ENCODE data around the gene KAT8.

The KAT8 gene

DNA sequence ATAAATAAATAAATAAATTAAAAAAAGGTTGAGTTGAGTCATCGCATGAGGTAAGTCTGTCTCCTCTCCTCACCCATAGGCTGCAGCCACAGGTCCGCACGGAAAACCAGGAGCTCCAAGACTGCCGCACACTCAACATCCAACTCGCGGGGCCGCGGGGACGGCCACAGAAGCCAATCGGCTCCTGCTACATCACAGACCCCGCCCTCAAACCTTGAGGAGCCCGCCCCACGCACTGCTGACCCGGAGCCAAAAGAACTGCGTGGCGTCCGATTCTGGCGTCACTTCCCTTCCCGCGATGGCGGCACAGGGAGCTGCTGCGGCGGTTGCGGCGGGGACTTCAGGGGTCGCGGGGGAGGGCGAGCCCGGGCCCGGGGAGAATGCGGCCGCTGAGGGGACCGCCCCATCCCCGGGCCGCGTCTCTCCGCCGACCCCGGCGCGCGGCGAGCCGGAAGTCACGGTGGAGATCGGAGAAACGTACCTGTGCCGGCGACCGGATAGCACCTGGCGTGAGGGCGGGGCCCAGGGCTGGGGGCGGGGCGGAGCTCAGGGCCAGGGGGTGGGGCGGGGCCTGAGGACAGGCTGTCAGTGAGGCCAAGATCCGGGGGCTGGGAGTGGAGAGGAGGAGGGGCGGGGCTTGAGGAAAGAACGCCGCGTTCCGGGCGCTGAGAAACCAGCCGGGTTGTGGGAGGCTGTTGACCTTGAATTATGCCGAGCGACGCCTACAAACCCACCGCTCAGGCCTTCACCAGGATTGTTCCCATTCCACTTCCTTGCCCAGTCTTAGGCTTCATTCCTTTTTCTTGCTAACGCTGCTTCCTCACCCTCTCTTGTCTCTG is at the start of gene KAT8:
KAT8 (plus strand) TSS at position 281 of the 839 bp plus-strand sequence; CDS start at position 299, 18 bp downstream.
- peak; percentile 89 to 91 (median 91) for DNase-seq (ENCODE audit: low read depth in 3 of 3, low spot score in 1 of 3)

DNA sequence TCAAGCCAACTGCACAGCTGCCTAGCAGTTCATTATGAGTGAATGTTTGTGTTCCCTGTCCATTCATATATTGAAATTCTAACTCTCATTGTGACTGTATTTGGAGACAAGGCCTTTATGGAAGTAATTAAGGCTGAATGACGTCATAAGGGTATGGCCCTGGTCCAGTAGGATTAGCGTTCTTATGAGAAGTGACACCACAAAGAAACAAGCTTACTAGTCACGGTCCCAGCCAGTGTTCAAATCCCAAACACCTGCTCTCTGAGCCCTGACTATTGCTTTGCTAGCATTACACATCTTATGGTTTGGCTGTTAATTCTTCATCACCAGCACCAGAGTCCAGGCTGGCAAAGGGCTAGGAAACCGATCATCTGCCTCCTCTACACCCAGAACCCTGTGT is 45.6 kb upstream of the KAT8 start:
- no peak for DNase-seq (ENCODE audit: low read depth in 3 of 3, low spot score in 1 of 3)

DNA sequence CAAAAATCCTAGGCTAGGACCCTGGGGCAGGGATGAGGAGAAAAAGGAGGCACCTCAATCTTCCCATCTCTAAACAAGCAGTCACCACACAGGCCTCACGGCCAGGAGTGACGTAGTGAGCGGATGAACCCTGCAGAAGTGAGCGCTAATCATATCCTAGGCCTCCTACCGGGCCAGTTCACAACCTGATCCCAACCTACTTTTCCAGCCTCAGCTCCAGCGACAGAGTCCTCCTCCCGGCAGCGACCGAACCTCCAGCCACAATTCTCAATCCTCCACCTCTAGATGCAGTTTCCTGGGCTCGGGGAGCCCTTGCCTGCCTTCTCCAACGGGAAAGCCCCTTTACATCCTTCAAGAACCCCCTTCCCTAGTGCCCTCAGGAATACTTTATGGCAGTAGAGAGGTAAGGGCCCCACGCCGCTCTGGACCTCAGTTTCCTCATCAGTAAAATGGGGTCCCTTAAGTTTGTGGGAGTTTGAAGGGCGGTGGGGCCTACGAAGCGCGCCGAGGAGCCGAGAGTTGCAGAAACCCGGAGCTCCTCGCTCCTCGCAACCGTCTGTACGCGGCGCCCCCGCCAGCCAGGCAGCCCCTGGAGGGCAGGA is 44.8 kb upstream of the KAT8 start:
- no peak for DNase-seq (ENCODE audit: low read depth in 3 of 3, low spot score in 1 of 3)

DNA sequence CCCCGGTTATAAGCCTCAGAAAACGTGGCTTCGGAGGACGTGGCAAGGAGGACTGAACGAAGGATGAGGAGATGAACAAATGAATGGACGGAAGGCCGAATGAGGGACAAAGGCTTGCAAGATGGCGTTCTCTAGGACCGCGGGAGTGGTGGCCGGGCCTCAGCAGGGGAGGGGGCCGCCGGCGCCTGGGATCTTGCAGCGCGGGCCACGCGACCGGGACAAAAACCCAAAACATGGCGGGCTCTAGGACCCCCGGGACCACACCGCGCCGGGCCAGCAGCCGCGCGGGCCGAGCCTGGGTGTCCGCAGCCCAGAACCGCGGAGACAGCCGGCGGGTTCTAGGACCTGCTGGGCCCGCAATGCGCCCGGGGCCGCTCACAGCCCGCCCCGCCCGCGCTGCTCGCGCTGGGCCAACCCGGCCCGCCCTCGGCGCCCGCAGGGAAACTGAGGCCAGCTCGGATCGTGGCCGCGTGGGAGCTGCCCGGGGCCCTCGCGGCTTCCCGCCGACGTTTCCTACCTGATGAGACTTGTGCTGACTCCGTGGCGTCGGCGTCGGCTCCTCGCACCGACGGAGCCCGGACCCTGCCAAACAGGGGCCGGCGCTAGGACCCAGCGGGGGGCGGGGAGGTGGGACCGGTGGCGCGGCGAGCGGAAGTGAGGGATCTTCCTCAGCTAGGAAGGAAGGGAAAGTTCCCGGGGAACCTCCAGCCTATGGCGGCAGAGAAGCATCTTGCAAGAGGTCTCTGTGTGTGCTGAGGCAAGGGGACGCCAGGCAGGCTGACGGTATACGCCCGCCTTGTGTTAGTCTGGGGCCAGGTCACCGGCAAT is 44.1 kb upstream of the KAT8 start:
- peak; percentile 56 to 85 (median 59) for DNase-seq (ENCODE audit: low read depth in 3 of 3, low spot score in 1 of 3)

DNA sequence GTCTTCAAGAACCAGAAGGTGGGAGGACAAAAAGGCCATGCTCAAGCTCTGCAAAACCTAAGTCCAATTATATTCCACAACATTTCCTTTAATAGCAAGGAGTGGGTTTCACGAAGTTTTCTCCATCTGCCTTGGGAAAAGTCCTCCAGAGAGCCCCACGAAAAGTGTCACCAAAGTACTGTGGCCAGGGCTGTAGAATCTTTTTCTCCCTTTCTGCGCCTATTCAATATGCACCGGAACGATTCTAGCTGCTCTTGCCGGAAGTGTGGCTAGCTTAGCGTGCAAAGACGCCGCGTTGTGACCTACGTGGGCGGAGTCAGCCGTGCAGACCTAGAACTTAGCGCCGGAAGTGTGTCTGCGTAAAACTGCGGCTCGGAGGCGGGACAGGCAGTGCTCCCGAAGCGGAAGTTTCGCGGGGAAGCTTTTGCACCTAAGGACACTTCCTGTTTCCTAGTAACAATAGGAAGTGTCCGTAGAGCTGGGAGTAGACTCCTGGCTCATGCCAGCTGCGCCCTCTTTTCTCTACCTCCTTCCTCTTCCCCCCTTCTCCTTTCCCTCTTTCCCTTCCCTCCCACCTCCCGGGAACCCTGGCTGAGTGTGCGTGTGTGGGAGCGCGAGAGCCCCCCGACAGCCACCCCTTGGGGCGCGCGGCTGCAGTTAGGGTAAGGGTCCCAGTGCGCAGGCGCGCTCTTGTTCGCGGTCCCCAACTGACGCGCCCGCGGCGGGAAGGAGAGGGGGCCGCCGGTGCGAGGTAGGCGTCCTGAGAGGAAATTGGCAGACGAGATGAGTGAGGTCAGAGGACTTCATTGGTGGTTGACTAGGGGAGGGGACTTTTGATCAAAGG is 43.3 kb upstream of the KAT8 start, which contains the start of the genes ZNF646 and ZNF668:
ZNF646 (plus strand) TSS at position 453 of the 844 bp plus-strand sequence. CDS start 1,903 bp downstream, outside the sequence.
ZNF668 (minus strand) TSS at position 271 of the 844 bp plus-strand sequence. CDS start 9,781 bp downstream, outside the sequence.
- DNase-seq (ENCODE audit: low read depth in 3 of 3, low spot score in 1 of 3) = peak; percentile 87 to 94 (median 93)

DNA sequence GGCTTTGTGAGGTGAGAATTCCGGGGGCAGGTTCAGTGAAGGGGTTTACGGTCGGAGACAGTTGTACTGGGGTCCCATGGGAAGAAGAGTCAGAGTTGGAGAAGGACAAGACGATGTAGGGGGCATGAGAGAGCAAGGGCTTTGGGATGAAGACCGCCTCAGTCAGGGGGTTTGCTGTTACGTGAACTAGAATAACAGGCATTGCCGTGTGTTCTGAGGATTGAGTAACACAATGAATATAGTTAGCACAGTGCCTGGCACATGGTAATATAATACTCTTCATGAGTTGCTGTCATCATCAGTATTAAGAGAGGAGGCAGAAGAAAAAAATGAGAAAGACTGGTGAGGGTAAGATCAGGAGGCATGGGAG is 42.7 kb upstream of the KAT8 start:
- DNase-seq (ENCODE audit: low read depth in 3 of 3, low spot score in 1 of 3) = no peak

DNA sequence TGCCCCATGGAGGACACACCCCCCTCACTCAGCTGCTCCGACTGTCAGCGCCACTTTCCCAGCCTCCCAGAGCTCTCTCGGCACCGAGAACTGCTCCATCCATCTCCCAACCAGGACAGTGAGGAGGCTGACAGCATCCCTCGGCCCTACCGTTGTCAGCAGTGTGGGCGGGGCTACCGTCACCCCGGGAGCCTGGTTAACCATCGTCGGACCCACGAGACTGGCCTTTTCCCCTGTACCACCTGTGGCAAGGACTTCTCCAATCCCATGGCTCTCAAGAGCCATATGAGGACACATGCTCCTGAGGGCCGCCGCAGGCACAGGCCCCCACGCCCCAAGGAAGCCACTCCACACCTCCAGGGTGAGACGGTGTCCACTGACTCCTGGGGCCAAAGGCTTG is 41.1 kb upstream of the KAT8 start:
- DNase-seq (ENCODE audit: low read depth in 3 of 3, low spot score in 1 of 3) = no peak

DNA sequence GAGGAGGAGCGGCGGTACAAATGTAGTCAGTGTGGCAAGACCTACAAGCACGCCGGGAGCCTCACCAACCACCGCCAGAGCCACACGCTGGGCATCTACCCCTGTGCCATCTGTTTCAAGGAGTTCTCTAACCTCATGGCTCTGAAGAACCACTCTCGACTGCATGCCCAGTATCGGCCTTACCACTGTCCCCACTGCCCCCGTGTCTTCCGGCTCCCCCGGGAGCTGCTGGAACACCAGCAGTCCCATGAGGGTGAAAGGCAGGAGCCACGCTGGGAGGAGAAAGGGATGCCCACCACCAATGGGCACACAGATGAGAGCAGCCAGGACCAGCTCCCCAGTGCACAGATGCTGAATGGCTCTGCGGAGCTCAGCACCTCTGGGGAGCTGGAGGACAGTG is 40.4 kb upstream of the KAT8 start:
- no peak for DNase-seq (ENCODE audit: low read depth in 3 of 3, low spot score in 1 of 3)

DNA sequence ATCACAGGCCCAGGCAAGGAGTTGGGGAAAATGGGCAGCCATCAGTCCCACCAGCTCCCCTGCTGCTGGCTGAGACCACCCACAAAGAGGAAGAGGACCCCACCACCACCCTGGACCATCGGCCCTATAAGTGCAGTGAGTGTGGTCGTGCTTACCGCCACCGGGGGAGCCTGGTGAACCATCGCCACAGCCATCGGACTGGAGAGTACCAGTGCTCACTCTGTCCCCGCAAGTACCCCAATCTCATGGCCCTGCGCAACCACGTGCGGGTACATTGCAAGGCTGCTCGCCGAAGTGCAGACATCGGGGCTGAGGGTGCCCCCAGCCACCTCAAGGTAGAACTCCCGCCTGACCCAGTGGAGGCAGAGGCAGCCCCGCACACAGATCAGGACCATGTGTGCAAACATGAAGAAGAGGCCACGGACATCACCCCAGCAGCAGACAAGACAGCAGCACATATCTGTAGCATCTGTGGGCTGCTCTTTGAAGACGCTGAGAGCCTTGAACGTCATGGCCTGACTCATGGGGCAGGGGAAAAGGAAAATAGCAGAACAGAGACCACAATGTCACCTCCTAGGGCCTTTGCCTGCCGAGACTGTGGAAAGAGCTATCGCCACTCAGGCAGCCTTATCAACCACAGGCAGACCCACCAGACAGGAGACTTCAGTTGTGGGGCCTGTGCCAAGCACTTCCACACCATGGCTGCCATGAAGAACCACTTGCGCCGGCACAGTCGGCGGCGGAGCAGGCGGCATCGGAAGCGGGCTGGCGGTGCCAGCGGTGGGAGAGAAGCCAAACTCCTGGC is 39.7 kb upstream of the KAT8 start:
- DNase-seq (ENCODE audit: low read depth in 3 of 3, low spot score in 1 of 3) = no peak

DNA sequence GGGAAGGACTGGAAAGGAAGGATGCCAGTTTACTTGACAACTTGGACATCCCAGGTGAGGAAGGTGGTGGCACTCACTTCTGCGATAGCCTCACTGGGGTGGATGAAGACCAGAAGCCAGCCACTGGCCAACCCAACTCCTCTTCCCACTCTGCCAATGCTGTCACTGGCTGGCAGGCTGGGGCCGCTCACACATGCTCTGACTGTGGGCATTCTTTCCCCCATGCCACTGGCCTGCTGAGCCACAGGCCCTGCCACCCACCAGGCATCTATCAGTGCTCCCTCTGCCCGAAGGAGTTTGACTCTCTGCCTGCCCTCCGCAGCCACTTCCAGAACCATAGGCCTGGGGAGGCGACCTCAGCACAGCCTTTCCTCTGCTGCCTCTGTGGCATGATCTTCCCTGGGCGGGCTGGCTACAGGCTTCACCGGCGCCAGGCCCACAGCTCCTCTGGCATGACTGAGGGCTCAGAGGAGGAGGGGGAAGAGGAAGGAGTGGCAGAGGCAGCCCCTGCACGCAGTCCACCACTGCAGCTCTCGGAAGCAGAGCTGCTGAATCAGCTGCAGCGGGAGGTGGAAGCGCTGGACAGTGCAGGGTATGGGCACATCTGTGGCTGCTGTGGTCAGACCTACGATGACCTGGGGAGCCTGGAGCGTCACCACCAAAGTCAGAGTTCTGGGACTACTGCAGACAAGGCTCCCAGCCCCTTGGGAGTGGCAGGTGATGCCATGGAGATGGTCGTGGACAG is 38.7 kb upstream of the KAT8 start:
- DNase-seq (ENCODE audit: low read depth in 3 of 3, low spot score in 1 of 3) = no peak

DNA sequence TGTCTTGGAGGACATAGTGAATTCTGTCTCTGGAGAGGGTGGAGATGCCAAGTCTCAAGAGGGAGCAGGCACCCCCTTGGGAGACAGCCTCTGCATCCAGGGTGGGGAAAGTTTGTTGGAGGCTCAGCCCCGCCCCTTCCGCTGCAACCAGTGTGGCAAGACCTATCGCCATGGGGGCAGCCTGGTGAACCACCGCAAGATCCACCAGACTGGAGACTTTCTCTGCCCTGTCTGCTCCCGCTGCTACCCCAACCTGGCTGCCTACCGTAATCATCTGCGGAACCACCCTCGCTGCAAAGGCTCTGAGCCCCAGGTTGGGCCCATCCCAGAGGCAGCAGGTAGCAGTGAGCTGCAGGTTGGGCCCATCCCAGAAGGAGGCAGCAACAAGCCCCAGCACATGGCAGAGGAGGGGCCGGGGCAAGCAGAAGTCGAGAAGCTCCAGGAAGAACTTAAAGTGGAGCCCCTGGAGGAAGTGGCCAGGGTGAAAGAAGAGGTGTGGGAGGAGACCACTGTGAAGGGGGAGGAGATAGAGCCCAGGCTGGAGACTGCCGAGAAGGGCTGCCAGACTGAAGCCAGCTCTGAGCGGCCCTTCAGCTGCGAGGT is 38.0 kb upstream of the KAT8 start:
- DNase-seq (ENCODE audit: low read depth in 3 of 3, low spot score in 1 of 3) = no peak

DNA sequence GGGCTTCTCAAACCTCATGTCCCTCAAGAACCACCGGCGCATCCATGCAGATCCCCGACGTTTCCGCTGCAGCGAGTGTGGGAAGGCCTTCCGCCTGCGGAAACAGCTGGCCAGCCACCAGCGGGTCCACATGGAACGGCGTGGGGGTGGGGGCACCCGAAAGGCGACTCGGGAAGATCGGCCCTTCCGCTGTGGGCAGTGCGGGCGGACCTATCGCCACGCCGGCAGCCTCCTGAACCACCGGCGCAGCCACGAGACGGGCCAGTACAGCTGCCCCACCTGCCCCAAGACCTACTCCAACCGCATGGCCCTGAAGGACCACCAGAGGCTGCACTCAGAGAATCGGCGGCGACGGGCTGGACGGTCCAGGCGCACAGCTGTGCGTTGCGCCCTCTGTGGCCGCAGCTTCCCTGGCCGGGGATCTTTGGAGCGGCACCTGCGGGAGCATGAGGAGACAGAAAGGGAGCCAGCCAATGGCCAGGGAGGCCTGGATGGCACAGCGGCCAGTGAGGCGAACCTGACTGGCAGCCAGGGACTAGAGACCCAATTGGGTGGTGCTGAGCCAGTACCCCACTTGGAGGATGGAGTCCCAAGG is 37.3 kb upstream of the KAT8 start:
- no peak for DNase-seq (ENCODE audit: low read depth in 3 of 3, low spot score in 1 of 3)

DNA sequence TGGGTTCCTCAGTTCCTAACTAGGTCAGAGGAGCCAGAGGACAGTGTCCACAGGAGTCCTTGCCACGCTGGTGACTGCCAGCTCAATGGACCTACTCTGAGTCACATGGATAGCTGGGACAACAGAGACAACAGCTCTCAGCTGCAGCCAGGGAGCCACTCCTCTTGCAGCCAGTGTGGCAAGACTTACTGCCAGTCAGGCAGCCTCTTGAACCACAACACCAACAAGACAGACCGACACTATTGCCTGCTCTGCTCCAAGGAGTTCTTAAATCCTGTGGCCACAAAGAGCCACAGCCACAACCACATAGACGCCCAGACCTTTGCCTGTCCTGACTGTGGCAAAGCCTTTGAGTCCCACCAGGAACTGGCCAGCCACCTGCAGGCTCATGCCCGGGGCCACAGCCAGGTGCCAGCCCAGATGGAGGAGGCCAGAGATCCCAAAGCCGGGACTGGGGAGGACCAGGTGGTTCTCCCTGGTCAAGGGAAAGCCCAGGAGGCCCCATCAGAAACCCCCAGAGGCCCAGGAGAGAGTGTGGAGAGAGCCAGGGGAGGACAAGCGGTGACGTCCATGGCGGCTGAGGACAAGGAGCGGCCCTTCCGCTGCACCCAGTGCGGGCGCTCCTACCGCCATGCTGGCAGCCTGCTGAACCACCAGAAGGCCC is 36.6 kb upstream of the KAT8 start:
- no peak for DNase-seq (ENCODE audit: low read depth in 3 of 3, low spot score in 1 of 3)

DNA sequence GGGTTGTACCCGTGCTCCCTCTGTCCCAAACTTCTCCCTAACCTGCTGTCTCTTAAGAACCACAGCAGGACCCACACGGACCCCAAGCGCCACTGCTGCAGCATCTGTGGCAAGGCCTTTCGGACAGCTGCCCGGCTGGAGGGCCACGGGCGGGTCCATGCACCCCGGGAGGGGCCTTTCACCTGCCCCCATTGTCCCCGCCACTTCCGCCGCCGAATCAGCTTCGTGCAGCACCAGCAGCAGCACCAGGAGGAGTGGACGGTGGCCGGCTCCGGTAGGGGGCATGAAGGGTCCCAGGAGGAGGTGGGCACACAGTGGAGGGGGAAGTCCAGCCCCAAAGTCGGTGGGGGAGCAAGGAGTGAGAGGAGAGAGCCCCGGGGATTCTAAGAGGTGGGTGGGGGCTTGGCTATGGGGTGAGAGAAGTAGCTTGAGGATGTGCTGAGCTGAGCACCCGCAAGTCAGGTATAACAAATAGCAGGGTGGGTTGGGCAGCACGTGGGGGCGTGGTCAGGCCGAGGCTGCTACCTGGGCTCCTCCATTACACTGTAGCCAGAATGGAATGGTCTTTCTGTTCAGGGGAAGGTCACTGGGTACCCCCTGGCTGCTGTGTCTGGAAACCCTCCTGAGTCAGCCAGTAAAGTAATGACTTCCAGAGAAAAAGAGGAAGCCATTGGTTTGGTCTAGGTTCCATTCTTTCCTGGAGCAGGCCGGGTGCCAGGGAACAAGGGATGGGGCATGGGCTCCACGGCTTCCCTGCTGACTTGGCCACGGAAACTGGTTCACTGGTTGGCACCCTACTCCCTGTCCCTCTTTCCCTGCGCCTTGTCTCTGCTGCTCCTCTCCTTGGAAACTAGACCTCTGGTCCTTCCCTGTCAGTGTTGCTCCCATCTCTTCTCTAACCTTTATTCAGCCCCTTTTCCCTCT is 35.8 kb upstream of the KAT8 start:
- no peak for DNase-seq (ENCODE audit: low read depth in 3 of 3, low spot score in 1 of 3)

DNA sequence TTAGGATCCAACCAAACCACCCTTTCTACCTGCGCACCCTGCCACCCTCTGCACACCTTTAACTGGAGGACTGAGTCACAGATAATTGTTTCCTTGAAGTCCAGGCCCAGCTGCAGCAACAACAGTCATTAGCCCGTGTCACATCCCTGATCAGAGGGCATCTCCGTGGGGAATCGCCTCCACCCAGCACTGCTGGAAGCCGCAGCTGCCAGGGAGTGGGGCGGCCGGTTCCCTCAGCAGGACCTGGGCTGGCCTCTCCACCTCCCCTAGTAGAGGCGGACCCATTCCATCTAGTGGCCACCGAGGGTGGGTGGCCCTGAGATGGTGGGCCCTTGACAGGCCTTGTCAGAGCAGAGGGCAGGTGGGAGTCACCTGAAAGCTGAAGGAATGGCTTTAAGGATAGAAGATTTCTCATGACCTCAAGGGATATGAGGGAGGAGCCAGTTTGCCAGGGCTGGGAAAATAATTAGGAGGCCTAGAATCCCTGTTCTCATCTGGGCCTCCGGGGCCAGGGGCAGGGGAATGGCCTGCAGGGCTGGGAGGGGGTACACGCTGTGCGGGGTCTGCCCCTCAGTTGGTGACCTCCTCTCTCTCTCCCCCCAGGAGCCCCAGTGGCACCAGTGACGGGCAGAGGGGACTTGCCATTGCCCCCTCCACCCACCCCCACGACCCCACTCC is 35.0 kb upstream of the KAT8 start:
- no peak for DNase-seq (ENCODE audit: low read depth in 3 of 3, low spot score in 1 of 3)

DNA sequence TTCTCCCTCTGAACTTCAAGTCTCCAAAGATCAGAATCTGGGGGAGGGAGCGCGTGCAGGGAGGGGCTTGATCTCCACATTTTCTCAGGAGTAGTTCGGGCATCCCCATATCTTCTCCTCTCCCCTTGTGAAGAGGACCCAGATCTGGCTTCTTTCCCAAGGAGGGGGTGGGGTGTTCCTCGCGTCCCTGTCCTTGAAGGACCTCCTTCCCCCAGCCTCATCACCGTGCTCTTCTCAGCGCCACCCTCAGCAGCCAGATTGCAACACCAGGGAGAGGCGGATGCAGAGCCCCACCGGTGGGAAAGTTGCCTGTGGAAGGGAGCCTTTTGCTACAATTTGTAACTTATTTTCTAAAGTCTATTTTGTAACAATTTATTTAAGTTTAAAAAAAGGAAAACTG is 34.4 kb upstream of the KAT8 start:
- DNase-seq (ENCODE audit: low read depth in 3 of 3, low spot score in 1 of 3) = no peak
